Measurements from ENCODE around the gene MINDY4. TPM values are rescaled to one million over a fixed set of nuclear protein-coding genes. Genes with fewer than 3 reads are reported as not detected.

MINDY4 gene
- total RNA-seq, 1 donor from 2014 or later = 6.3 TPM

DNA sequence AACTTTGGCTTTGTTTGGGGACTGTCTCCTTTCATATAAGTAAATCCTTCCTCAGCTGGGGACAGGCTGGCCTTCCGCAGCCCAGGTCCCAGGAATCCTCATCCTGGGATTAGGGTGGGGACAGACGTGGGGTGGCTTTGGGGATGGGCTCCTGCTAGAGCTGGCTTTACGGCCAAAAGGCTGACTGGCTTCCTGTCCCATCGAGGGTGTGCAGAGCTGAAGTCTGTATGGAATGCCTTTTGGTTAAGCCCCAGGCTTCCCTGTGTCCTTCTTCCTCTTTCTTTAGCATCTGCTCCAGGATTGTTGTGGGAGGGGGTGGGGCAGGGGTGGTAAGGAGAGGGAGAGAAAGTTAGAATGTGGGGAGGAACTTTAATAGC is 81.1 kb downstream of the MINDY4 start:
- H3K27me3 Mint-ChIP-seq (ENCODE audit: low read depth) = no peaks in the 10 kb centered on the region
- peaks cover 8% of the 10 kb centered on the region for H3K4me1 Mint-ChIP-seq (ENCODE audit: low read depth)
- no peak overlapping the region for H3K27ac Mint-ChIP-seq (ENCODE audit: unreplicated experiment)
- H3K36me3 Mint-ChIP-seq (ENCODE audit: low read depth) = peaks cover 10% of the 10 kb centered on the region
- no peaks in the 10 kb centered on the region for H3K9me3 Mint-ChIP-seq (ENCODE audit: low read depth)
- TF ChIP-seq, protein P1, sequence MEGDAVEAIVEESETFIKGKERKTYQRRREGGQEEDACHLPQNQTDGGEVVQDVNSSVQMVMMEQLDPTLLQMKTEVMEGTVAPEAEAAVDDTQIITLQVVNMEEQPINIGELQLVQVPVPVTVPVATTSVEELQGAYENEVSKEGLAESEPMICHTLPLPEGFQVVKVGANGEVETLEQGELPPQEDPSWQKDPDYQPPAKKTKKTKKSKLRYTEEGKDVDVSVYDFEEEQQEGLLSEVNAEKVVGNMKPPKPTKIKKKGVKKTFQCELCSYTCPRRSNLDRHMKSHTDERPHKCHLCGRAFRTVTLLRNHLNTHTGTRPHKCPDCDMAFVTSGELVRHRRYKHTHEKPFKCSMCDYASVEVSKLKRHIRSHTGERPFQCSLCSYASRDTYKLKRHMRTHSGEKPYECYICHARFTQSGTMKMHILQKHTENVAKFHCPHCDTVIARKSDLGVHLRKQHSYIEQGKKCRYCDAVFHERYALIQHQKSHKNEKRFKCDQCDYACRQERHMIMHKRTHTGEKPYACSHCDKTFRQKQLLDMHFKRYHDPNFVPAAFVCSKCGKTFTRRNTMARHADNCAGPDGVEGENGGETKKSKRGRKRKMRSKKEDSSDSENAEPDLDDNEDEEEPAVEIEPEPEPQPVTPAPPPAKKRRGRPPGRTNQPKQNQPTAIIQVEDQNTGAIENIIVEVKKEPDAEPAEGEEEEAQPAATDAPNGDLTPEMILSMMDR (IDR thresholded peaks at IDR 0.05) = no peak
- no peak overlapping the region for H3K4me3 Mint-ChIP-seq (ENCODE audit: unreplicated experiment)
- DNase-seq (ENCODE audit: low spot score) = no peak

- peaks cover 11% of the 10 kb centered on the region for H3K36me3 Mint-ChIP-seq (ENCODE audit: low read depth)
- peaks cover 8% of the 10 kb centered on the region for H3K4me1 Mint-ChIP-seq (ENCODE audit: low read depth)
- no peak overlapping the region for H3K27ac Mint-ChIP-seq (ENCODE audit: unreplicated experiment)
- TF ChIP-seq, protein P1 (IDR thresholded peaks at IDR 0.05) = no peak
- no peak for DNase-seq (ENCODE audit: low spot score)
- H3K4me3 Mint-ChIP-seq (ENCODE audit: unreplicated experiment) = no peak overlapping the region
- no peaks in the 10 kb centered on the region for H3K9me3 Mint-ChIP-seq (ENCODE audit: low read depth)
- H3K27me3 Mint-ChIP-seq (ENCODE audit: low read depth) = no peaks in the 10 kb centered on the region
Observed at GRCh38 chr7:30852744-30853288, 81.6 kb downstream of the MINDY4 start.

- DNase-seq (ENCODE audit: low spot score) = no peak
- Mint-ChIP-seq H3K4me3 (ENCODE audit: unreplicated experiment) (no peak overlapping the region), H3K27ac (ENCODE audit: unreplicated experiment) (no peak overlapping the region)
Observed at GRCh38 chr7:30853576-30853975, 82.4 kb downstream of the MINDY4 start.

GRCh38 chr7:30855936-30856335 is 84.7 kb downstream of the MINDY4 start:
- Mint-ChIP-seq H3K4me3 (ENCODE audit: unreplicated experiment) (no peak overlapping the region), H3K9me3 (ENCODE audit: low read depth) (no peaks in the 10 kb centered on the region), H3K27ac (ENCODE audit: unreplicated experiment) (no peak overlapping the region), H3K4me1 (ENCODE audit: low read depth) (peaks cover 8% of the 10 kb centered on the region), H3K27me3 (ENCODE audit: low read depth) (no peaks in the 10 kb centered on the region), H3K36me3 (ENCODE audit: low read depth) (peaks cover 17% of the 10 kb centered on the region)
- DNase-seq (ENCODE audit: low spot score) = no peak
- TF ChIP-seq, protein P1 (IDR thresholded peaks at IDR 0.05) = no peak

More at GRCh38 chr7:30853576-30853975, 82.4 kb downstream of the MINDY4 start:
- Mint-ChIP-seq H3K4me1 (ENCODE audit: low read depth) (peaks cover 8% of the 10 kb centered on the region), H3K36me3 (ENCODE audit: low read depth) (peaks cover 14% of the 10 kb centered on the region), H3K9me3 (ENCODE audit: low read depth) (no peaks in the 10 kb centered on the region), H3K27me3 (ENCODE audit: low read depth) (no peaks in the 10 kb centered on the region)
- TF ChIP-seq, protein P1 (IDR thresholded peaks at IDR 0.05) = no peak

DNA sequence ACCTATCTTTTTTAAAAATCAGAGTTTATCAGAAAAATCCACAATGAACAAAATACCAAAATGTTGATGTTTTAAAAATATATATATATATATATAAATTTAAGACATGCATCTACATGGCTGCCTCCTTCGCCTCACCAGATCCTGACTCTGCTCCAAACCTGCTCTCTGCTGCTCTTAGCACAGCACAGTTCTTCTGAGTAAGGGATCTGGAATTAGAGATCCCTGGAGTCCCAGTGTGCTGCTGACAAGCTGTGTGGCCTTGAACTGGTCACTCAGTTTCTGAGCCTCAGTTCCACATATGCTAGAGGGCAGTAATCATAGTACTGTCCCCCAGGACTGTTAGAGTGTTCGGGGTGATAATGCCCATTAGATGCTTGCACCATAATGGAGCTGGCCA is 87.4 kb downstream of the MINDY4 start:
- H3K4me1 Mint-ChIP-seq (ENCODE audit: low read depth) = peaks cover 6% of the 10 kb centered on the region
- peaks cover 19% of the 10 kb centered on the region for H3K36me3 Mint-ChIP-seq (ENCODE audit: low read depth)
- H3K27me3 Mint-ChIP-seq (ENCODE audit: low read depth) = no peaks in the 10 kb centered on the region
- H3K4me3 Mint-ChIP-seq (ENCODE audit: unreplicated experiment) = no peak overlapping the region
- H3K27ac Mint-ChIP-seq (ENCODE audit: unreplicated experiment) = no peak overlapping the region
- TF ChIP-seq, protein P1 (IDR thresholded peaks at IDR 0.05) = no peak
- H3K9me3 Mint-ChIP-seq (ENCODE audit: low read depth) = no peaks in the 10 kb centered on the region
- DNase-seq (ENCODE audit: low spot score) = no peak

Measured in chondrocyte (in vitro differentiated cells).